Stimulated activated CD8-positive, alpha-beta memory T cell treated with anti-CD3 and anti-CD28 coated beads, Interleukin-12 subunit alpha, Interleukin-12 subunit beta, amount 100 ng/mL, for 1 hour (primary cell): ENCODE results near the gene TTC34.
"Not testable (repeated sequence)": the region's sequence is repeated elsewhere in the genome, so short reads cannot be mapped to it uniquely, and the experiment has no call there.

Source experiments
- DNase-seq: peaks from one replicate; pipeline ENCODE4 v3.0.0-alpha.2; 2020; ENCODE audit warnings: low read depth

Gene TTC34

DNA sequence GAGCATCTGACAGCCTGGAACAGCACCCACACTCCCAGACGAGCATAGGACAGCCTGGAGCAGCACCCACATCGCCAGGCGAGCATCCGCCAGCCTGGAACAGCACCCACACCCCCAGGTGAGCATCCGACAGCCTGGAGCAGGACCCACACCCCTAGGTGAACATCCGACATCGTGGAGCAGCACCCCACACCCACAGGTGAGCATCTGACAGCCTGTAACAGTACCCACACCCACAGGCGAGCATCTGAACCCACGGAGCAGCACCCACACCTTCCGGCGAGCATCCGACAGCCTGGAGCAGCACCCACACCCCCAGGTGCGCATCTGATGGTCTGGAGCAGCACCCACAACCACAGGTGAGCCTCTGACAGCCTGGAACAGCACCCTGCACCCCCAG lies 44.0 kb downstream of the TTC34 start:
- DNase-seq: not testable (repeated sequence)

DNA sequence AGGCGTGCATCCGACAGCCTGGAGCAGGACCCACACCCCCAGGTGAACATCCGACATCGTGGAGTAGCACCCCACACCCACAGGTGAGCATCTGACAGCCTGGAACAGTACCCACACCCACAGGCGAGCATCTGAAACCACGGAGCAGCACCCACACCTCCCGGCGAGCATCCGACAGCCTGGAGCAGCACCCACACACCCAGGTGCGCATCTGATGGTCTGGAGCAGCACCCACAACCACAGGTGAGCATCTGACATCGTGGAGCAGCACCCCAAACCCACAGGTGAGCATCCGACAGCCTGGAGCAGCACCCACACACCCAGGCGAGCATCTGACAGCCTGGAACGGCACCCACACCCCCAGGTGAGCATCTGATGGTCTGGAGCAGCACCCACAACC lies 46.1 kb downstream of the TTC34 start:
- DNase-seq: not testable (repeated sequence)

DNA sequence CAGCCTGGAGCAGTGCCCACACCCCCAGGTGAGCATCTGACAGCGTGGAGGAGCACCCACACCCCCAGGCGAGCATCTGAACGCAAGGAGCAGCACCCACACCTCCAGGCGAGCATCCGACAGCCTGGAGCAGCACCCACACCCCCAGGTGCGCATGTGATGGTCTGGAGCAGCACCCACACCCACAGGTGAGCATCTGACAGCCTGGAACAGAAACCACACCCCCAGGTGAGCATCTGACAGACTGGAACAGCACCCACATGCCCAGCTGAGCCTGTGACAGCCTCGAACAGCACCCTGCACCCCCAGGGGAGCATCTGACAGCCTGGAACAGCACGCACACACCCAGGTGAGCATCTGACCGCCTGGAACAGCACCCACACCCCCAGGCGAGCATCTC lies 46.9 kb downstream of the TTC34 start:
- not testable (repeated sequence) for DNase-seq

DNA sequence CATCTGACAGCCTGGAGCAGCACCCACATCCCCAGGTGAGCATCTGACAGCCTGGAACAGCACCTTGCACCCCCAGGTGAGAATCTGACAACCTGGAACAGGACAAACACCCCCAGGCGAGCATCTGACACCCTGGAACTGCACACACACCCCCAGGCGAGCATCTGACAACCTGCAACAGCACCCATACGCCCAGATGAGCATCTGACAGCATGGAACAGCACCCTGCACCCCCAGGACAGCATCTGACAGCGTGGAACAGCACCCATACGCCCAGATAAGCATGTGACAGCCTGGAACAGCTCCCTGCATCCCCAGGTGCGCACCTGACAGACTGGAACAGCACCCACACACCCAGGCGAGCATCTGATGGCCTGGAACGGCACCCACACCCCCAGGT lies 49.0 kb downstream of the TTC34 start:
- not testable (repeated sequence) for DNase-seq

DNA sequence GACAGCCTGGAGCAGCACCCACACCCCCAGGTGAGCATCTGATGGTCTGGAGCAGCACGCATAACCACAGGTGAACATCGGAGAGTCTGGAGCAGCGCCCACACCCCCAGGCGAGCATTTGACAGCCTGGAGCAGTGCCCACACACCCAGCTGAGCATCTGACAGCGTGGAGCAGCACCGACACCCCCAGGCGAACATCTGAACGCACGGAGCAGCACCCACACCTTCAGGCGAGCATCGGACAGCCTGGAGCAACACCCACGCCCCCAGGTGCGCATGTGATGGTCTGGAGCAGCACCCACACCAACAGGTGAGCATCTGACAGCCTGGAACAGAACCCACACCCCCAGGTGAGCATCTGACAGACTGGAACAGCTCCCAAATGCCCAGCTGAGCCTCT lies 49.6 kb downstream of the TTC34 start:
- DNase-seq: not testable (repeated sequence)

- DNase-seq: not testable (repeated sequence)
Measured at GRCh38 chr1:2750766-2751730, 50.4 kb downstream of the TTC34 start.

DNA sequence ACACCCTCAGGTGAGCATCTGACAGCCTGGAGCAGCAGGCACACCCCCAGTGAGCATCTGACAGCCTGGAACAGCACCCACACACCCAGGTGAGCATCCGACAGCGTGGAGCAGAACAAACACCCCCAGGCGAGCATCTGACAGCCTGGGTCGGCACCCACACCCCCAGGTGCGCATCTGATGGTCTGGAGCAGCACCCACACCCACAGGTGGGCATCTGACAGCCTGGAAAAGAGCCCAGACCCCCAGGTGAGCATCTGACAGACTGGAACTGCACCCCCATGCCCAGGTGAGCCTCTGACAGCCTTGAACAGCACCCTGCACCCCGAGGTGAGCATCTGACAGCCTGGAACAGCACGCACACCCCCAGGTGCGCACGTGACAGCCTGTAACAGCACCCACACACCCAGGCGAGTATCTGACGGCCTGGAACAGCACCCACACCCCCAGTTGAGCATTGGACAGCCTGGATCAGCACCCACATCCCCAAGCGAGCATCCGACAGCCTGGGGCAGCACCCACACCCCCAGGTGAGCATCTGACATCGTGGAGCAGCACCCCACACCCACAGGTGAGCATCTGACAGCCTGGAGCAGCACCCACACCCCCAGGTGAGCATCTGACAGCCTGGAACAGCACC lies 51.3 kb downstream of the TTC34 start:
- DNase-seq: not testable (repeated sequence)

DNA sequence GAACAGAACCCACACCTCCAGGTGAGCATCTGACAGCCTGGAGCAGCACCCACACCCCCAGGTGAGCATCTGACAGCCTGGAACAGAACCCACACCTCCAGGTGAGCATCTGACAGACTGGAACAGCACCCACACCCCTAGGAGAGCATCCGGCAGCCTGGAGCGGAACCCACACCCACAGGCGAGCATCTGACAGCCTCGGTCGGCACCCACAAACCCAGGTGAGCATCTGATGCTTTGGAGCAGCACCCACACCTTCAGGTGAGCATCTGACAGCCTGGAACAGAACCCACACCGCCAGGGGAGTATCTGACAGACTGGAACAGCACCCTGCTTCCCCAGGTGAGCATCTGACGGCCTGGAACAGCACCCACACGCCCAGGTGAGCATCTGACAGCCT lies 52.9 kb downstream of the TTC34 start:
- not testable (repeated sequence) for DNase-seq

DNA sequence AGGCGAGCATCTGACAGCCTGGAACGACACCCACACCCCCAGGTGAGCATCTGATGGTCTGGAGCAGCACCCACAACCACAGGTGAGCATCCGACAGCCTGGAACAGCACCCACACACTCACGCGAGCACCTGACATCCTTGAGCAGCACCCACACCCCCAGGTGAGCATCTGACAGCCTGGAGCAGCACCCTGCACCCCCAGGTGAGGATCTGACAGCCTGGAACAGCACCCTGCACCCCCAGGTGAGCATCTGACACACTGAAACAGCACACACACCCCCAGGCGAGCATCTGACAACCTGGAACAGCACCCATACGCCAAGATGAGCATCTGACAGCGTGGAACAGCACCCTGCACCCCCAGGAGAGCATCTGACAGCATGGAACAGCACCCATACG lies 106.7 kb downstream of the TTC34 start:
- DNase-seq: not testable (repeated sequence)

- not testable (repeated sequence) for DNase-seq
Measured at GRCh38 chr1:2690180-2690579, 111.3 kb downstream of the TTC34 start.

DNA sequence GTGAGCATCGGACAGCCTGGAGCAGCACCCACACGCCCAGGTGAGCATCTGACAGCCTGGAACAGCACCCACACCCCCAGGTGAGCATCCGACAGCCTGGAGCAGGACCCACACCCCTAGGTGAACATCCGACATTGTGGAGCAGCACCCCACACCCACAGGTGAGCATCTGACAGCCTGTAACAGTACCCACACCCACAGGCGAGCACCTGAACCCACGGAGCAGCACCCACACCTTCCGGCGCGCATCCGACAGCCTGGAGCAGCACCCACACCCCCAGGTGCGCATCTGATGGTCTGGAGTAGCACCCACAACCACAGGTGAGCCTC lies 113.2 kb downstream of the TTC34 start:
- DNase-seq: not testable (repeated sequence)

GRCh38 chr1:2687638-2688335 lies 113.7 kb downstream of the TTC34 start:
- not testable (repeated sequence) for DNase-seq

- DNase-seq: not testable (repeated sequence)
Measured at GRCh38 chr1:2687174-2687591, 114.3 kb downstream of the TTC34 start.

- DNase-seq: not testable (repeated sequence)
Measured at GRCh38 chr1:2686091-2686863, 115.2 kb downstream of the TTC34 start.

DNA sequence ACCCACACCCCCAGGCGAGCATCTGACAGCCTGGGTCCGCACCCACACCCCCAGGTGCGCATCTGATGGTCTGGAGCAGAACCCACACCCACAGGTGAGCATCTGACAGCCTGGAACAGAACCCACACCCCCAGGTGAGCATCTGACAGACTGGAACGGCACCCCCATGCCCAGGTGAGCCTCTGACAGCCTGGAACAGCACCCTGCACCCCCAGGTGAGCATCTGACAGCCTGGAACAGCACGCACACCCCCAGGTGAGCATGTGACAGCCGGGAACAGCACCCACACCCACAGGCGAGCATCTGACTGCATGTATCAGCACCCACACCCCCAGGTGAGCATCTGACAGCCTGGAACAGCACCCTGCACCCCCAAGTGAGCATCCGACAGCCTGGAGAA lies 115.8 kb downstream of the TTC34 start:
- not testable (repeated sequence) for DNase-seq

DNA sequence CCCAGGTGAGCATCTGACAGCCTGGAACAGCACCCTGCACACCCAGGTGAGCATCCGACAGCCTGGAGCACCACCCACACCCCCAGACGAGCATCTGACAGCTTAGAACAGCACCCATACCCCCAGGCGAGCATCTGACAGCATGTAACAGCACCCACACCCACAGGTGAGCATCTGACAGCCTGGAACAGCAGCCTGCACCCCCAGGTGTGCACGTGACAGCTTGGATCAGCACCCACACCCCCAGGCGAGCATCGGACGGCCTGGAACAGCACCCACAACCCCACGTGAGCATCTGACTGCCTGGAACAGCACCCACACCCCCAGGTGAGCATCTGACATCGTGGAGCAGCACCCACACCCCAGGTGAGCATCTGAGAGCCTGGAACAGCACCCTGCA lies 116.6 kb downstream of the TTC34 start:
- not testable (repeated sequence) for DNase-seq

DNA sequence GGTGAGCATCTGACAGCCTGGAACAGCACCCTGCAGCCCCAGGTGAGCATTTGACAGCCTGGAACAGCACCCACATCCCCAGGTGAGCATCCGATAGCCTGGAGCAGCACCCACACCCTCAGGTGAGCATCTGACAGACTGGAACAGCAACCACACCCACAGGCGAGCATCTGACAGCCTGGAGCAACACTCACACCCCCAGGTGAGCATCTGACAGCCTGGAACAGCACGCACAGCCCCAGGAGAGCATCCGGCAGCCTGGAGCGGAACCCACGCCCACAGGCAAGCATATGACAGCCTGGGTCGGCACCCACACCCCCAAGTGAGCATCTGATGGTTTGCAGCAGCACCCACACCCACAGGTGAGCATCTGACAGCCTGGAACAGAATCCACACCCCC lies 117.5 kb downstream of the TTC34 start:
- not testable (repeated sequence) for DNase-seq

- not testable (repeated sequence) for DNase-seq
Measured at GRCh38 chr1:2683321-2683741, 118.2 kb downstream of the TTC34 start.

- not testable (repeated sequence) for DNase-seq
Measured at GRCh38 chr1:2682879-2683278, 118.6 kb downstream of the TTC34 start.

- not testable (repeated sequence) for DNase-seq
Measured at GRCh38 chr1:2676726-2677125, 124.8 kb downstream of the TTC34 start.

GRCh38 chr1:2671656-2672055 lies 129.8 kb downstream of the TTC34 start:
- DNase-seq: not testable (repeated sequence)

- not testable (repeated sequence) for DNase-seq
Measured at GRCh38 chr1:2659806-2660205, 141.7 kb downstream of the TTC34 start.
